Measurements from ENCODE around the gene RALGDS. TPM values are rescaled to one million over a fixed set of nuclear protein-coding genes. Genes with fewer than 3 reads are reported as not detected.

RALGDS gene
- total RNA-seq, 1 donor from 2014 or later, result 33.7 TPM

DNA sequence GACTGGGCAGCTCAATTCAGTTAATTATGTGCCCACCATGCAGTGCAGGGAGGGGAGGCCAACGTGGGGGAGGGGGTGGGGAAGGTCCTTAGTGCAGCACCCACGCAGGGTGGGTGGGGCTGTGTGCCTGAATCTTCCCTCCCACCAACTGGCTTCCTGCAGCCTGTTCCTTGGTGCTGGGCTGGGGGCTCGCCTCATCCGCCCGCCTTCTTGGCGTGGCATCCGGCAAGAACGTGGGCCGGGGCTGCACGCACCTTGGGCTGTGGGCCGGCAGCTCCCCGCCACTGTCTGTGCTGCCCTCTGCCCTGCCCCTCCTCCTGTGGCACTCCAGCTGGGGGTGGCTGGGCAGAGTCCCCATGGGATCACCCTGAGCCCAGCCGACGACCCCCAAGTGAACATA is 19.6 kb upstream of the RALGDS start:
- intact Hi-C loops (cut with DNase I), result loop anchor here (2.0 kb wide), 1 partner anchor 86 kb away; no protein-coding TSS in a partner anchor
- ATAC-seq (no peak), DNase-seq (ENCODE audit: missing footprints) (no peak)

DNA sequence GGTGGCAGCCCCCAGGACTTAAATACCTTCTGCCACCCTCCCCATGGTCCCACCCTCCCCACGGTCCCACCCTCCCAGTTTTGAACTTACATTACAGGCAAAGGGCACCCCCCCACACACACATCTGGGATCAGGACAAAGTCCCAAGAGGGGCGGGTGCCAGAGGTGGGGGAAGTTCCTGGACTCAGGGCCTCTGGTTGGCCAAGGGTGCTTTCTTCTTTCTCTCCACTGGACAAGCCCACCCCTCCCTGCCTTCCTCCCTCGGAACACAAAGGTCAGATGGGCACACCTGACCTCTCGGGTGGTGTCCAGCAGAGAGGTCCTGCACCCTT is 19.1 kb upstream of the RALGDS start:
- no peak for ATAC-seq
- DNase-seq (ENCODE audit: missing footprints), result no peak
- intact Hi-C loops (cut with DNase I), result loop anchor here (2.0 kb wide), 1 partner anchor 85 kb away; no protein-coding TSS in a partner anchor

GRCh38 chr9:133139246-133140173 is 18.5 kb upstream of the RALGDS start:
- no peak for ATAC-seq
- intact Hi-C loops (cut with DNase I), result loop anchor here (2.0 kb wide), 1 partner anchor 85 kb away; no protein-coding TSS in a partner anchor
- no peak for DNase-seq (ENCODE audit: missing footprints)

- ATAC-seq (peak; percentile 51), DNase-seq (ENCODE audit: missing footprints) (no peak)
- intact Hi-C loops (cut with DNase I), result no loop called here
These were observed 16.6 kb upstream of the RALGDS start for GRCh38 chr9:133137451-133138231.

- ATAC-seq, result peak; percentile 3
- intact Hi-C loops (cut with DNase I), result loop anchor here (2.0 kb wide), 1 partner anchor 16 kb away; no protein-coding TSS in a partner anchor
These were observed 14.2 kb upstream of the RALGDS start for GRCh38 chr9:133135146-133135745.

GRCh38 chr9:133134388-133135145 is 13.5 kb upstream of the RALGDS start:
- no peak for DNase-seq (ENCODE audit: missing footprints)
- intact Hi-C loops (cut with DNase I), result loop anchor here (2.0 kb wide), 1 partner anchor 16 kb away; no protein-coding TSS in a partner anchor
- ATAC-seq, result no peak

More at GRCh38 chr9:133135146-133135745, 14.2 kb upstream of the RALGDS start:
- no peak for DNase-seq (ENCODE audit: missing footprints)

DNA sequence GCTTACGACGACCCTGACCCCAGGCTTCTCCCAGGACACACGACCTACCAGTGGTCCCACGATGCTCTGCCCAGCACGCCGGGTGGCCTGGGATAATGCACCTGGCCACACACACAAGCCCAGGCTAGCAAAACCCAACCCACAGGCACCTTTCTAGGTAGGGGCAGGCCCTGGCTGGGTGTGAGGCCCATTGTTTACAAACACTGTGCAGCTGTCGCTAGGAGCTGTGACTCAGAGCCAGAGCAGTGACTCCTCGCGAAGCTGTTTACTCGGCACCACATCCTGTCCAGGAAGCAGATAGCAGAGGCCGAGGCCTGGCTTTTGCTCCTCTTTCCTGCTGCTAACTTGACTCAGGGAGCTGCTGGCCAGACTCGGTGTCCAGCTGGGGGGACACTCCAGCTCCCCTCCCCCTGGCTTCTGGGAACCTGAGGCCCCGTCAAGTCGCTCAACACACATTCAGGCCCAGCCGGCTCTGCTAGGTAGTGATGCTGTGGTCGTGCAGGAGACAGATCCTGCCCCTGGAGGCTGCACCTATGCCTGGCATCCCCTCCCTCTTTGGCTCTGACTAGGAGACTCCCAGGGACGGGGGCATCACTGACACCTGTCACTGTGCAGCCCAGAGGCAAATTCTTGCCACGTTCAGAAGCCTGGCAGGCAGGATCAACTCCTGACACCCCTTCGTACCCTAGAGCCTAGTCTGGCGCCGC is 12.8 kb upstream of the RALGDS start:
- peak; percentile 93 for DNase-seq (ENCODE audit: missing footprints)
- peak; percentile 90 for ATAC-seq
- intact Hi-C loops (cut with DNase I), result loop anchor here (2.0 kb wide), 1 partner anchor 15 kb away; no protein-coding TSS in a partner anchor

DNA sequence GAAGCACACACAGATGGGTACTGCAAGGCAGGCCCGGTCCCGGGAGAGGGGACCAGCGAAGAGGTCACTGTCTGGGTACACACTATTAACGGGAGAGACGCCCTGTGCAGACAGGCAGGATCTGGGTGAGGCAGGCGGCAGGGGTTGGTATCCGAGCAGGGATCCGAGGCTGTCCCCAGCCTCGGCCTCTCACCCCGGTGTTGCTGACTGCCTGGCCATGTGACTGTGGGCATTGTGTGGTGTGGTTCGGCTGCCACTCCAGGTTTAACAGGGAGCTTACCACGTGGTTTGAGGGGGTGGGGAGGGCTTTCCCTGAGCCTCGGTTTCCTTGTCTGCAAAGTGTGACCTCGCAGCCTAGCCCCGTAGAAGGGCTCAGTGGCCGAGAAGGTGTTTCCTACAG is 11.1 kb upstream of the RALGDS start:
- ATAC-seq, result no peak
- no peak for DNase-seq (ENCODE audit: missing footprints)
- intact Hi-C loops (cut with DNase I), result no loop called here

DNA sequence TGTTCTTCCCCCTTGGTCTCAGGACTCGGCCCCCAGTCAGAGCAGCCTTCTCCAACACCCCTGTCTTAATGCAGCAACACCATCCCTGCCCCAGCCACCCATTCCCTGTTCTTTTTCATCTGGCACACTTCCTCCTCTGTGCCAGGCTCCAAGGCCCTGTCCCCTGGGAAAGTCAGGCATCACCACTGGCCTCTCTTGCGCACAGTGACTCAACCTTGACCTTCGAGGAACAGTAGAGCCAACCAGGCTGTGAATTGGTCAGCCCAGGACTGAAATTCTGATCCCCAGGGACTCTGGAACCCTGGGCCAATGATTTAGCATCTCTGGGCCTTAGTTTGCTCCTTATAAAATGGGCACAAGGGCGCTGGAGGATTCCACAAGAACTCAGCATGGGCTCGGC is 10.5 kb upstream of the RALGDS start:
- ATAC-seq (no peak), DNase-seq (ENCODE audit: missing footprints) (no peak)
- intact Hi-C loops (cut with DNase I), result no loop called here

DNA sequence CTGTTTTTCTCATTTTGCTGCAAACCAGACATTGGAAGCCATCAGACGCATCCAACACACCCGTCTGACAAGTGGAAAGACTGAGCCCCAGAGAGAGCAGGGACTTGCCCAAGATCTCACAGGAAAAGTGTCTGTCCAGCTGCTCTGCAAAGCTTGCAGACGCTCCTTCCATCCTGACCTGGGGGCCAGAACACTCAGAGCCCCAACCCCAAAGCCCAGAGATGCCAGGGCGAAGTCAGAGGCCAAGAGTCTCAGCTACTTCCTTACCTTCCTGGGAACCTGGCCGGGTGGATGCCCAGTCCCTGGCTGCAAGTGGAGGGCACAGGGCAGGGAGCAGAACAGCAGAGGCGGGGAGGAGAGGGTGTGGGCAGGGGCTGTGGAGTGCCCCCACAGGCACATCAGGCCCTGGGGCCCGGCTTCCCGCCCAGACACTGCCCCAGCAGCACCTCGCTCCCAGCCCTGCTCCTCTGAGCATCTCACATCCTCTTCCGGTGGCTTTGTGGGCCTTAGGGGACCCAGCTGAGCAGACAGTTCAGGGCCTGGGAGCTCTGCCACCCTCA is 9.7 kb upstream of the RALGDS start:
- intact Hi-C loops (cut with DNase I), result no loop called here
- ATAC-seq (no peak), DNase-seq (ENCODE audit: missing footprints) (no peak)

- ATAC-seq, result peak; percentile 7
- intact Hi-C loops (cut with DNase I), result no loop called here
- no peak for DNase-seq (ENCODE audit: missing footprints)
These were observed 8.2 kb upstream of the RALGDS start for GRCh38 chr9:133129001-133129795.

DNA sequence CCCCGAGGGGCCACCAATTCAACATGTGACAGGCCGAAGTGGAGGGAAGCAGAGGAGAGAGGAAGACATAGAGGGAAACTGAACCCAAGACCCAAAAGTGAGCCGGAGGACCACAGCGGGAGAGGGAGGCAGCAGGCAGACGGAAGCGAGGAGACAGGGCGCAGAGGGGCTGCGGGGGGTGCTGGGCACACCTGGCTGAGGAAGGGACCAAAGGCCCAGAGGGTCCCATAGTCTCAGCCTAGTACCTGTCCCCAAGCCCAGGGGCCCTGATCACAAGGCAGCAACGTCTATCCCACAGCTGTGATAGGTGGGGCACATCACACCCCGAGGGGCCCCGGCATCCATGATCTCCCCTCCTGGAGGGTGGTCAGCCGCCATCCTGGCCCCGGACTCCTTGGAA is 7.1 kb upstream of the RALGDS start:
- DNase-seq (ENCODE audit: missing footprints) (no peak), ATAC-seq (no peak)
- intact Hi-C loops (cut with DNase I), result no loop called here

DNA sequence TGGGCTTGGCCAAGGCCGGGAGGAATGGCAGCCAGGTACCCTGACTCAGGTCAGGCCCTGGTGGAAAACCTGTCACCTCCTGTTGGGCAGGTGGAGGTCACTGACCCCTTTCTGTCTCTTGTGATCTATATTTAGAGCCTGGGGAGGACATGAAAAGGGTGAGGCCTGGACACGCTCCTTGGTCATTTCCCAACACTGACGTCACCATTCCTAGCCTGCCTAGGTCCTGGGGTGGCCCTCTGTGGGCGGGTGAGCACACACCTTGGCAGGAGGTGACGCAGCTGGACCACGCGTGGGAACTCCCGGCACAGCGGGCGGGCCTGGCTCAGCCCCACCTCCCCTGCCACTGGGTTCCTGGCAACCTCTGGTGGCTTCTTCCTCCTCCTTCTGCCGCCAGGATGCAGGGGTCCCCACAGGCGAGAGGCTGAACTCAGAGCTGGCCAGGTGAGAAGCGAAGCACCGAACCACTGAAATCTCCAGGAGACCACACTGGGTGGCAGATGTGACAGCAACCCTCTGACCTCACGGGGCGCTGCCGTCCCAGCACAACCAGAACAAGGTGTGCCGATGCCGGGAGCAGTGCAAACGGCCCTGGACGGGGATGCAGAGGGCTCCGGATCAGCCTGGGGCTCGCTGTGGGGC is 6.4 kb upstream of the RALGDS start:
- ATAC-seq, result peak; percentile 54
- DNase-seq (ENCODE audit: missing footprints), result no peak
- intact Hi-C loops (cut with DNase I), result no loop called here

DNA sequence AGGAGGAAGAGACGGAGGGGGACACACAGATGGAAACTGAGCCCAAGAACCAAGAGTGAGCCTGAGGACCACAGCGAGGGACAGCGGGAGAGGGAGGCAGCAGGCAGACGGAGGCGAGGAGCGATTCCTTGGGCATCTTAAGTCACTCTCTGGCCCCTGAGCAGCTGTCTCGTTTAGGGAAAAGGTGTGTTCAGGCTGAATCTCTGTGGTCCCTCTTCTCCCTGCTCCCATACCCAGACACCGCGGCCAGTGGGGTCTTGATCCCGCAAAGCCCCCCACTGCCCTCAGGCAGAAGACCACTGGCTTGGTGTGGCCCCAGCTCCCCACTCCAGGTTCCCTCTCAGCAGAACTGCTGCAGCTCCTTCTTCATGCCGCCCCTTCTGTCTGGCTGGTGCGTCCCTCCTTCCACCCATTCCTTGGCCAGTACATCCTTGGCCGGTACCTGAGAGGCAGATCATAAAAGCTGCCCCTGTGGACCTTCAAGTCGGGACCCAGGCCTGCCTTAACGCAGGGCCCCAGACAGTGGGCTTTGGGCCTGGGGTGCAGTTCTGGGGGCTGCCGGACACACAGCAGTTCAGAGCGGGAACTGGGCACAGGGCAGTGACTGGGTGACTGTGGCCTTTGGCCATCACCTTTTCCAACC is 5.8 kb upstream of the RALGDS start:
- ATAC-seq, result peak; percentile 5
- intact Hi-C loops (cut with DNase I), result no loop called here
- no peak for DNase-seq (ENCODE audit: missing footprints)

GRCh38 chr9:133125941-133126696 is 5.1 kb upstream of the RALGDS start:
- intact Hi-C loops (cut with DNase I), result no loop called here
- ATAC-seq (peak; percentile 18), DNase-seq (ENCODE audit: missing footprints) (no peak)
